IPS-18c (cell line): ENCODE measurements around the gene FHAD1.
"Not testable (repeated sequence)": the region's sequence is repeated elsewhere in the genome, so short reads cannot be mapped to it uniquely, and the experiment has no call there.

ENCODE experiments used
- H3K4me3 ChIP-seq: 2 replicates; pipeline ENCODE4 v1.7.0; 2013; ENCODE audit warnings: low read depth, mild to moderate bottlenecking, low read length, moderate library complexity; ENCODE audit not compliant: insufficient read depth
- H3K9me3 ChIP-seq: one replicate; pipeline ENCODE4 v1.6.1; 2013; ENCODE audit warnings: mild to moderate bottlenecking, low read length, moderate library complexity; ENCODE audit not compliant: control insufficient read depth, insufficient read depth

FHAD1 gene

DNA sequence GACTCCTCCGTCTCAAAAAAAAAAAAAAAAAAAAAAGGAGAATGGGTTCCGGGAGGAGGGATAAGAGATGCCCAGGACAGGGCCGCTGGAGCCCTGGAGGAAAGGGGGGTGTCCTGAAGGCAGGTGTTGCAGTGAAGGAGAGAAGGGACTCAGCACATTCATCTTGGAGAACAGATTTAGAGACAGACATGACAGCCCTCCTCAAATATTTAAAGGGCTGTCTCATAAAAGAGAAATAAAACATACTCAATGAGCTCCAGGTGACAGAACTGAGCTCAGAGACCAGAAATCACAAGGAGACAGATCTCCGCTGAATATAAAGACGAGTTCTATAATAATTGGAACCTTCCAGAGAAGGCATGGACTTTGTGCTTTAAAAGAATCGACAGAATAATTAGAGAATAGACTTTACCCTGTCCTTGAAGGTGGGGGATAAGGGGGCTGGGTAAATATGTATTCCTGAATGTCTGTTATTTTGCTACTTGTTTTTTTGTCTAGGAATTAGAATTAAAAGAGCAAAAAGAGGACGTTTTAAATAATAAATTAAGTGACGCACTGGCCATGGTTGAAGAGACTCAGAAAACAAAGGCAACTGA is 110.7 kb downstream of the FHAD1 start:
- no peaks in the 10 kb centered on the region for H3K9me3 ChIP-seq
- H3K4me3 ChIP-seq: no peak overlapping the region

GRCh38 chr1:15358565-15359133 is 111.6 kb downstream of the FHAD1 start:
- H3K4me3 ChIP-seq: no peak overlapping the region
- no peaks in the 10 kb centered on the region for H3K9me3 ChIP-seq

DNA sequence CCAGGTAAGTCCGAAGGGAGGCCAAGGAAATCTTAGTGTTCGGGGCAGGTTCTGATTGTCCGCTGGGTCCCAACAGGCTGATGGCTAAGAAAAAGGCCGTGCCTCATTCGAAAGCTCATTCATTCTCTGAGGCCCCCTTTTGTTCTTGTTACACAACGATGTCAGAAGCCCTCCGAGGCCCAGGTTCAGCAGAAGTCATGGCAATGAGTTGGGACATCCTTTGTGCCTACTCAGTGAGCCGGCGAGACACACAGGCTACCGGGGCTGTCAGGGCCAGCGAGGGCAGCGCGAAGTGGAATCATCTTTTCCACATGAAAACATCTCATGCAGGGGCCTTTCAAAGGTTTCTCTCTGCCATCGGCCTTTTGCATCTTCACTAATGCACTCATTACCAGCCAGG is 113.7 kb downstream of the FHAD1 start:
- no peak overlapping the region for H3K4me3 ChIP-seq
- no peaks in the 10 kb centered on the region for H3K9me3 ChIP-seq

- no peaks in the 10 kb centered on the region for H3K9me3 ChIP-seq
- H3K4me3 ChIP-seq: no peak overlapping the region
Observed at GRCh38 chr1:15362096-15362736, 115.2 kb downstream of the FHAD1 start.

- no peak overlapping the region for H3K4me3 ChIP-seq
- H3K9me3 ChIP-seq: no peaks in the 10 kb centered on the region
Observed at GRCh38 chr1:15362737-15363128, 115.7 kb downstream of the FHAD1 start.

DNA sequence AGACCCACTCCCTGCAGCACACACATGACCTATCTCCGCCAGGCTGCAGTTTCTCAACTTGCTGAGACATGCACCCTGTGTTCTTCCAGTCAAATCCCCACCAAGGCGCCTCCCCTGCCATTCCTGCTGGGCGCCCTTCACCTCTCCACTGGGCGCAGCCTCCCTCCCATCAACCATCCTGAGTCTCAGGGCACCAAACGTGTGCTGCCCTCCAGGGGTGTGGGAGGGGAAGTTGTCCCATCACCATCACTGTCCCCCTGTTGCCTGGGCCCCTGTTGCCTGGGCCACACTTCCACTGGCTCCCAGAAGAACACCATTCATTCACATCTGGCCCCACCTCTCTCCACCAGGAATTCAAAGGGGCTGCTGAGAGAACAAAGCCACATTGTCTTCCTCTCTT is 117.7 kb downstream of the FHAD1 start:
- Histone ChIP-seq H3K9me3 (no peaks in the 10 kb centered on the region), H3K4me3 (no peak overlapping the region)

- Histone ChIP-seq H3K9me3 (no peaks in the 10 kb centered on the region), H3K4me3 (no peak overlapping the region)
Observed at GRCh38 chr1:15368888-15369287, 121.9 kb downstream of the FHAD1 start.

DNA sequence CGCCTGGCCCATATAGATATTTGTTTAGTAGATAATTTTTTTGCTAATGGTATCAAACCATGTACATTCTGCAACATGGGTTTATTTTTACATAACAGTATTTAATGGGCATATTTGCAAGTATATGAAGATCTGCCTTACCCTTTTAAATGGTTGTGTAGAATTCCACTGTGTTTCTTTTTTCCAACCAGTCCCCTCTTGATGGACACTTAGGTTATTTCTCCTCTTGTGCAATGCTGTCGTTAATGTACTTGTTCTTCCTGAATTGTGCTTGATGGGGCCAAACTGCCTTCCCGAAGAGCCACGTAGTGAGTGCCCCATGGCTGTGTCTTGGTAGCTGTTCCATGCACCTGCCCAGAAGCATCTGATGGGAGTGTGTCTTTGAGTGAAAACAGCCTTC is 123.2 kb downstream of the FHAD1 start:
- no peaks in the 10 kb centered on the region for H3K9me3 ChIP-seq
- H3K4me3 ChIP-seq: no peak overlapping the region

GRCh38 chr1:15370781-15371520 is 123.9 kb downstream of the FHAD1 start:
- no peak overlapping the region for H3K4me3 ChIP-seq
- H3K9me3 ChIP-seq: no peaks in the 10 kb centered on the region

DNA sequence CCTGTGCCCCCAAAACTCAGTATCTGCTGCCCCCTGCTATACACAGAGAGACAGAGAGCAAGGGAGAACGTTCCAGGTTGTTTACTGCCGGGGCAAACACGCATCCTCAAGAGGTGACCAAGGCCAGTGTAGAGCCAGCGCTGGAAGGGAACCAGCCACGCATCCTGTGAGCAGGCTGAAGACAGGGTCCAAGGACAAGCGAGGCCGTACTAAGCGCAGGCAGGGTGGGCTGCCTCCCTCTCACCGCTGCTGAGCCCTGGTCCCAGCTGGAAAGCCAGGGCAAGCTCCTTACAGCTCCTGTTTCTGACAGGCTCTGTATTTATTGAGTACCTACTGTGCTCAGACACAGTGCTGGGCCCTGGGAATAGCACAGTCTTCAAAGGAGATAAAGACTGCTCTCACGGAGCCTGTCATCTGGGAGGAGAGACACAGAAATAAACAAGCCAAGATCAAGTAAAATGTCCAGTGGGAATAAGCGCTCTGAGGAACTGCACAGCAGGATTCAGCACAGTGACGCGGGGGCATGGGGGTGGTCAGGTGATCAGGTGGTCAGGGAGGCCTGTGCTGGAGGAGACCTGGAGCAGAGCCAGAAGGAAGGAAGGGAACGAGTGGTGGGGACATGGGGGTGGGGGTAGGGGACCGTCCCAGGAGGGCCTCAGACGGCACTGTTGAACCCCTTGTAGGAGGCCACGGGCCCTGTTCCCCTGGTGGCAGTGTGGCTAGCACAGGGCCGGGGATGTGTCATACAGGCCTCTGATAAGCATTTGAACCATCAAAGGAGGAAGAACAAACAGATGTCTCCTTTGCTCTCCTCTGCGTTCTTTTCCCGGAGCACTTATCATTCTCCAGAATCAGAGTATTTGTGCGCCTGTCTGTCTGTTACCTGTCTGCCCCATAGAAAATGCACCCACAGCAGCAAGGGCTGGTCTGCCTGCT is 124.9 kb downstream of the FHAD1 start:
- no peak overlapping the region for H3K4me3 ChIP-seq
- no peaks in the 10 kb centered on the region for H3K9me3 ChIP-seq

GRCh38 chr1:15378729-15379128 is 131.7 kb downstream of the FHAD1 start:
- Histone ChIP-seq H3K4me3 (no peak overlapping the region), H3K9me3 (no peaks in the 10 kb centered on the region)

GRCh38 chr1:15379151-15379550 is 132.1 kb downstream of the FHAD1 start:
- H3K4me3 ChIP-seq, H3K9me3 ChIP-seq: not testable (repeated sequence)

DNA sequence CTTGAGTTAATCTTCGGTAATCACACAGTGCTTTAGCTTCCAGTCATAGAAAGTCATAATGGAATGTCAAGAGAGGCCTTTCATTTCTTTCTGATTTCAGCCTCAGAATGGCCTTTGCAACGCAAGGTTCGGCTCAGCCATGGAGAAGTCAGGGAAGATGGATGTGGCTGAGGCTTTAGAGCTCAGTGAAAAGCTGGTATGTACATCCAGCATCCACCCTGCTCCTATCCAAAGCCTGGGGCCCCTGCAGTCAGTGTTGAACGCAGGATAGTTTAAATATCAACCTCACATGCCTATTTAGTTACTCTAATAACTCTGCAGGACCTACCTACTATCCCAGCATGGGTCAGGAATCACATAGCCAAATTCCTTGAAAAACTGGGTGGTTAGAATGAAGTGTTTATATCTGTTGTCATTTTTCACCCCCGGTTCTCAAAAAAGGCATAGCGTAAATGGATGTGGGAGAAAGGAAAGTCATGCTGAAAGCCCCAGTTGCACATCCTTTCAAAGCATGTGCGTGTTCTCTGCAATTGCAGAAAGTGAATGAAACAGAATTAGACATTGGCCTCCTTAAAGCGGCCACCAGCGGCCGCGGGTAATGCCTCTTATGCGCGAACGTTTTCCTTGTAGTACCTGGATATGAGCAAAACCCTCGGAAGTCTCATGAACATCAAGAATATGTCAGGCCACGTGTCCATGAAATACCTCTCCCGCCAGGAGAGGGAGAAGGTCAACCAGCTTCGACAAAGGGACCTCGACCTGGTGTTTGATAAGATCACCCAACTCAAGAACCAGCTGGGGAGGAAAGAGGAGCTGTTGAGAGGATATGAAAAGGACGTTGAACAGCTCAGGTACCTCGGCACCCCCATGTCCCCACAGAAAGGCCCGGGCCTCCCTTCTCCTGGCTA is 133.8 kb downstream of the FHAD1 start:
- Histone ChIP-seq H3K9me3 (no peaks in the 10 kb centered on the region), H3K4me3 (no peak overlapping the region)

- H3K9me3 ChIP-seq: no peaks in the 10 kb centered on the region
- no peak overlapping the region for H3K4me3 ChIP-seq
Observed at GRCh38 chr1:15381805-15382204, 134.8 kb downstream of the FHAD1 start.

- Histone ChIP-seq H3K9me3 (no peaks in the 10 kb centered on the region), H3K4me3 (no peak overlapping the region)
Observed at GRCh38 chr1:15382601-15383518, 135.8 kb downstream of the FHAD1 start.
